Pancreas (tissue), 10 donors: Measurements from ENCODE around the gene SCD5. TPM values are rescaled to one million over a fixed set of nuclear protein-coding genes. Genes with fewer than 3 reads are reported as not detected.

Source experiments
- ATAC-seq, 4 donors: fragments of 200-7000 bp; cut with Tn5 transposase; one replicate each; pipeline versions ENCODE4 v1.8.0 to v1.9.1; 2020; ENCODE audit warnings: mild to moderate bottlenecking in 4 of 4, moderate library complexity in 4 of 4
- DNase-seq, 6 donors: peaks; one replicate each; pipeline ENCODE4 v3.0.0-alpha.2; 2020
- FAIRE-seq: peaks from 2 replicates; lab custom pipeline; 2012; peaks lifted over from hg19 to GRCh38; lab: Jason Lieb, UNC
- H3K27ac ChIP-seq, 4 donors: fragments of 200-600 bp; sonication (generic); 1 replicate in 3 of 4; 2 replicates in 1 of 4; pipeline versions ENCODE4 v1.5.0 to v1.8.0; 2020
- H3K27me3 ChIP-seq, 4 donors: fragments of 200-600 bp; one replicate each; pipeline ENCODE4 v1.8.0; 2021
- H3K36me3 ChIP-seq, 3 donors: fragments of 200-600 bp; sonication (generic) in 1 of 3; one replicate each; pipeline versions ENCODE4 v1.5.0 to v1.8.0; 2020 to 2021
- H3K4me1 ChIP-seq, 3 donors: fragments of 200-600 bp; one replicate each; pipeline ENCODE4 v1.8.0; 2021
- H3K4me3 ChIP-seq, 4 donors: fragments of 200-600 bp; sonication (generic) in 2 of 4; one replicate each; pipeline versions ENCODE4 v1.5.0 to v1.8.0; 2020 to 2021
- H3K9me3 ChIP-seq, 4 donors: fragments of 200-600 bp; one replicate each; pipeline ENCODE4 v1.8.0; 2021
- WGBS, 2 donors: extraction: QIAGEN DNeasy Blood & Tissue Kit; methylation state at CpG; one replicate each; pipeline ENCODE4 v1.1.7; 2013; 5-methylcytosine and 5-hydroxymethylcytosine counted together
- intact Hi-C, 3 donors: fragments of 100-400 bp; cut with DNase I; formaldehyde crosslinking; loops; one replicate each; pipeline versions ENCODE4 v1.11.1 to v1.14.2; 2022
- polyA plus RNA-seq, 2 donors: library from polyadenylated mRNA; stranded (reverse); fragments of 200-250 nt; gene quantifications; one replicate each; pipeline ENCODE4 v1.2.3, GENCODE V29; 2013
- total RNA-seq, 6 donors: library from RNA; stranded (reverse); fragmentation: NEBNext Ultra II Directional in 4 of 6; extraction: Animal tissue kit (Norgen Biotek cat#: 25700) in 4 of 6; gene quantifications; one replicate each; pipeline versions ENCODE4 v1.2.1 to v1.2.4, GENCODE V29; 2021 to 2023
- TF ChIP-seq, protein P1 (sequence below), 4 donors: fragments of 200-600 bp; sonication (generic) in 3 of 4; IDR thresholded peaks; one replicate each; pipeline versions ENCODE4 v1.5.0 to v1.8.0; 2021; ENCODE audit warnings: antibody characterized with exemption in 4 of 4
- donor health status: healthy with polysubstance abuse.
- donor health status: DM: no; HTN: no; CAD: no; lungs with moderate emphysema.
- donor health status: DM: no; HTN: no; CAD: no.
- donor health status: control.
- donor health status: control.
- donor health status: Bipolar disorder and iron deficiency.
- donor health status: DM: yes; HTN: yes; CAD: no.
- donor health status: DM: no; HTN: no; CAD: no.
- donor health status: DM: no; HTN: no; CAD: no.
- donor health status: DM: yes; HTN: yes; CAD: no.

Gene SCD5
- total and polyA plus RNA-seq, 8 donors: 19.1 to 58.3 (median 31.3) TPM

GRCh38 chr4:82606622-82607021, 192.0 kb downstream of the SCD5 start:
- Histone ChIP-seq H3K27me3 (no peaks in the 10 kb centered on the region), H3K4me3 (no peak overlapping the region), H3K9me3 (no peaks in the 10 kb centered on the region), H3K27ac (no peak overlapping the region), H3K36me3 (no peaks in the 10 kb centered on the region), H3K4me1 (no peaks in the 10 kb centered on the region)
- ATAC-seq (no peak), FAIRE-seq (no peak), DNase-seq (no peak)
- TF ChIP-seq, protein P1, sequence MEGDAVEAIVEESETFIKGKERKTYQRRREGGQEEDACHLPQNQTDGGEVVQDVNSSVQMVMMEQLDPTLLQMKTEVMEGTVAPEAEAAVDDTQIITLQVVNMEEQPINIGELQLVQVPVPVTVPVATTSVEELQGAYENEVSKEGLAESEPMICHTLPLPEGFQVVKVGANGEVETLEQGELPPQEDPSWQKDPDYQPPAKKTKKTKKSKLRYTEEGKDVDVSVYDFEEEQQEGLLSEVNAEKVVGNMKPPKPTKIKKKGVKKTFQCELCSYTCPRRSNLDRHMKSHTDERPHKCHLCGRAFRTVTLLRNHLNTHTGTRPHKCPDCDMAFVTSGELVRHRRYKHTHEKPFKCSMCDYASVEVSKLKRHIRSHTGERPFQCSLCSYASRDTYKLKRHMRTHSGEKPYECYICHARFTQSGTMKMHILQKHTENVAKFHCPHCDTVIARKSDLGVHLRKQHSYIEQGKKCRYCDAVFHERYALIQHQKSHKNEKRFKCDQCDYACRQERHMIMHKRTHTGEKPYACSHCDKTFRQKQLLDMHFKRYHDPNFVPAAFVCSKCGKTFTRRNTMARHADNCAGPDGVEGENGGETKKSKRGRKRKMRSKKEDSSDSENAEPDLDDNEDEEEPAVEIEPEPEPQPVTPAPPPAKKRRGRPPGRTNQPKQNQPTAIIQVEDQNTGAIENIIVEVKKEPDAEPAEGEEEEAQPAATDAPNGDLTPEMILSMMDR (IDR thresholded peaks at IDR 0.05): no peak
- 90 to 91% methylated on average over 7 of the region's 7 CpGs for WGBS, 2 donors
- intact Hi-C loops: no loop called here

DNA sequence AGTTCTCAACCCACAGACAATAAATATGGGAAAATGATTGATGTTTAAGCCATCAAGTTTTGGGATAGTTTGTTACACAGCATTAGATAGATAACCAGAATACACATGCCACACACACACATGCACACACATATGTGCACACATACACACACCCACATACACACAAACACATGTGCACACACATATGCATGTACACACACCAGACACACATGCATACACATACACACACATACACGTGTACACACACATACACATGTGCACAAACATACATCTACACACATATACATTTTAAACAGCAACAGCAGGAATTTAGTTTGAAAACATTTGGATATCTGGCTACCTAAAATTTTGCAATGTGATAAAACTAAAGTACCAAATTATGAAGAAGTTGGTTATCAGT, 194.1 kb downstream of the SCD5 start:
- ATAC-seq (no peak), FAIRE-seq (no peak), DNase-seq (no peak)
- H3K27me3 ChIP-seq: no peaks in the 10 kb centered on the region
- intact Hi-C loops: no loop called here
- 72 to 85% methylated on average over 1 of the region's 1 CpG for WGBS, 2 donors
- TF ChIP-seq, protein P1 (IDR thresholded peaks at IDR 0.05): no peak
- no peaks in the 10 kb centered on the region for H3K36me3 ChIP-seq
- no peak overlapping the region for H3K27ac ChIP-seq
- no peak overlapping the region for H3K4me3 ChIP-seq
- H3K9me3 ChIP-seq: no peaks in the 10 kb centered on the region
- H3K4me1 ChIP-seq: no peaks in the 10 kb centered on the region

DNA sequence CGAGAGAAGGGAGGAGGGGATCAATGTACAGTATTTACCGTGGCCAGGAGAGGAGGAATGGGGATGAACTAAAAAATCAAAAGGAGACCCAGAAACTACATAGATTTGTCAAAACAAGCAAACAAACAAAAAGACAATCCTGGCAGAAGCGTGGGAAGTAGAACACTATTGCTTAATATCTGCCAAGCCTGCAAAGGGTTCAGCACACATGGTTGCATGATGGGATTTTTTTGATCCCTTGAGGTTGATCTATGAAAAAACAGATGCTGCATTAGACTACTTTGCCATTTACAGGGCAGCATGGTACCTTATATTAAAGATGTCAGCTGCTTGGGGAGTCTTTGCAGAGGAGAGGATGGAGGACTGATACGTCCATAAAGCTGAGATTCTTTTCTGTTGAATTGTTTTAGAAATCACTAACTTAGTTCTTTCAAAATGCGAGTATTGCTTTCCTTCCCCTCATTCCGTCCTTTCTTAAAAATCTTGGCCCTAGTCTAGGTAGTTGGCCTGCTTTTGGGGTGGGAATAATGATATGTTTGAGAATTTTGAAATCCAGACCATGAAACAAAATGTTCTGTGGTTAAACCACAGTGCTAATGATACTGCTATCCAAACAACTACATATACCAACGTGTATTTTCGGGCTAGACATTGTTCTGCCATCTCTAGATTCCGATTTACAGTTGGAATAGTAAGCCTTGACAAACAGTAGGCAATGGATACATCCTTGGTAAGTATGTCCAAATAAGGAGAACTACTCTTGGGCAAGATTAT, 197.2 kb downstream of the SCD5 start:
- ATAC-seq (no peak), FAIRE-seq (no peak), DNase-seq (no peak)
- Histone ChIP-seq H3K4me3 (no peak overlapping the region), H3K9me3 (no peaks in the 10 kb centered on the region), H3K27ac (no peak overlapping the region), H3K36me3 (no peaks in the 10 kb centered on the region), H3K27me3 (no peaks in the 10 kb centered on the region), H3K4me1 (no peaks in the 10 kb centered on the region)
- intact Hi-C loops: no loop called here
- TF ChIP-seq, protein P1 (IDR thresholded peaks at IDR 0.05): no peak
- 82 to 83% methylated on average over 9 of the region's 9 CpGs for WGBS, 2 donors

GRCh38 chr4:82599336-82599735, 199.3 kb downstream of the SCD5 start:
- Histone ChIP-seq H3K9me3 (no peaks in the 10 kb centered on the region), H3K27me3 (no peaks in the 10 kb centered on the region), H3K36me3 (no peaks in the 10 kb centered on the region), H3K4me1 (no peaks in the 10 kb centered on the region), H3K27ac (no peak overlapping the region), H3K4me3 (no peak overlapping the region)
- 55 to 56% methylated on average over 4 of the region's 4 CpGs for WGBS, 2 donors
- intact Hi-C loops: no loop called here
- no peak for DNase-seq
- ATAC-seq: peak in 1 of 4 donors; percentile 20
- no peak for FAIRE-seq
- TF ChIP-seq, protein P1 (IDR thresholded peaks at IDR 0.05): no peak

DNA sequence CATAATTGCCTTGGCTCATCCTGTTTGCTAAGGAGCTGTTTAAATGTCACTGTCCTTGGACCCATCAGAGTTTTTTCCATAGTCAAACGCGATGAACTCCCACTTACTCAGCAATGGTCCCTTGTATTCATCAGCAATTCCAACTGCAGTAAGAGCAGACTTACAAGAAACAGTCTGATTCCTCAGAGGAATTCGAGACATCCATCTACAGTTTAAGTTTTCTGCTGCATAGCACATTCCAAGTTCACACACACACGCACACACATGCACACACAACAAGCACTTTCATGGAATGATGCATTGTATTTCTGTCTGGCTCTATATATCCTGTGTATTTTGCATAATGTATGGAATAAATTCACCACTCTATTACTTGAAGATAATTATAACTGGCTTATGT, 204.1 kb downstream of the SCD5 start:
- FAIRE-seq: no peak
- TF ChIP-seq, protein P1 (IDR thresholded peaks at IDR 0.05): no peak
- Histone ChIP-seq H3K9me3 (no peaks in the 10 kb centered on the region), H3K36me3 (no peaks in the 10 kb centered on the region), H3K27ac (no peak overlapping the region), H3K4me1 (no peaks in the 10 kb centered on the region), H3K27me3 (no peaks in the 10 kb centered on the region), H3K4me3 (no peak overlapping the region)
- WGBS, 2 donors: 58 to 75% methylated on average over 4 of the region's 4 CpGs
- intact Hi-C loops: no loop called here
- DNase-seq: no peak
- no peak for ATAC-seq
